ENCODE data around the gene AMFR. TPM values are rescaled to one million over a fixed set of nuclear protein-coding genes. Genes with fewer than 3 reads are reported as not detected.

The AMFR gene
- total RNA-seq, 1 experiment from 2014 or later, result 66.3 TPM

- DNase-seq (ENCODE audit: low read depth, low spot score), result peak; percentile 72
- Histone ChIP-seq H3K36me3 (ENCODE audit: control insufficient read depth in 1 of 2, insufficient read depth in 2 of 2, low read length in 2 of 2) (0 out of 4 replicates have a peak, but pooled peaks cover 0 to 1% of the 10 kb centered on the region in 2 experiments), H3K27me3 (ENCODE audit: insufficient read depth, low read length) (no peaks in the 10 kb centered on the region), H3K4me3 (replicated peaks in 1 of 2; ENCODE audit: low read depth in 1 of 2, low read length in 2 of 2) (peak overlapping the region; percentile 29 to 55), H3K27ac (ENCODE audit: low read depth, low read length) (0 out of 2 replicates have a peak overlapping the region, but pooled peaks have one; percentile 12), H3K4me2 (ENCODE audit: low read length) (peak overlapping the region; percentile 79), H3K79me2 (ENCODE audit: insufficient read depth, low read length) (no peaks in the 10 kb centered on the region), H4K20me1 (ENCODE audit: insufficient read depth) (no peaks in the 10 kb centered on the region), H3K9me3 (ENCODE audit: control insufficient read depth in 1 of 2, insufficient read depth in 1 of 2, low read depth in 1 of 2, low read length in 2 of 2) (no peaks in the 10 kb centered on the region), H3K4me1 (ENCODE audit: control insufficient read depth in 1 of 2, insufficient read depth in 2 of 2, low read length in 2 of 2) (peaks cover 13 to 16% of the 10 kb centered on the region in 2 experiments; a peak in 3 of 4 replicates), H3K9ac (ENCODE audit: low read length) (peak overlapping the region; percentile 42), H2AFZ (ENCODE audit: low read depth, low read length, poor library complexity, severe bottlenecking) (peak overlapping the region; percentile 91), H3K9me2 (ENCODE audit: insufficient read depth) (no peaks in the 10 kb centered on the region)
- peak; percentile 84 for TF ChIP-seq RAD21 (IDR thresholded peaks at IDR 0.05; ENCODE audit: low read depth)
- peak; percentile 42 for TF ChIP-seq YY1 (IDR thresholded peaks at IDR 0.05; ENCODE audit: extremely low read depth, insufficient replicate concordance, low read depth, low read length)
- TF ChIP-seq CTCF (IDR thresholded peaks at IDR 0.05 in 2 of 3, conservative IDR thresholded peaks at IDR 0.05 in 1 of 3; ENCODE audit: borderline replicate concordance in 1 of 3, insufficient read depth in 1 of 3, low read depth in 2 of 3, low read length in 2 of 3), result peak; percentile 79 to 94 (median 92)
- TF ChIP-seq CBX3 (IDR thresholded peaks at IDR 0.05; ENCODE audit: low read depth), result peak; percentile 52; the same call in 1 of the 2 replicates
- TF ChIP-seq JUND (IDR thresholded peaks at IDR 0.05), result no peak
- peak; percentile 79 for TF ChIP-seq ZFX (IDR thresholded peaks at IDR 0.05)
- peak; percentile 73; the same call in 1 of the 2 replicates for TF ChIP-seq MAX (IDR thresholded peaks at IDR 0.05)
- TF ChIP-seq, protein P1, sequence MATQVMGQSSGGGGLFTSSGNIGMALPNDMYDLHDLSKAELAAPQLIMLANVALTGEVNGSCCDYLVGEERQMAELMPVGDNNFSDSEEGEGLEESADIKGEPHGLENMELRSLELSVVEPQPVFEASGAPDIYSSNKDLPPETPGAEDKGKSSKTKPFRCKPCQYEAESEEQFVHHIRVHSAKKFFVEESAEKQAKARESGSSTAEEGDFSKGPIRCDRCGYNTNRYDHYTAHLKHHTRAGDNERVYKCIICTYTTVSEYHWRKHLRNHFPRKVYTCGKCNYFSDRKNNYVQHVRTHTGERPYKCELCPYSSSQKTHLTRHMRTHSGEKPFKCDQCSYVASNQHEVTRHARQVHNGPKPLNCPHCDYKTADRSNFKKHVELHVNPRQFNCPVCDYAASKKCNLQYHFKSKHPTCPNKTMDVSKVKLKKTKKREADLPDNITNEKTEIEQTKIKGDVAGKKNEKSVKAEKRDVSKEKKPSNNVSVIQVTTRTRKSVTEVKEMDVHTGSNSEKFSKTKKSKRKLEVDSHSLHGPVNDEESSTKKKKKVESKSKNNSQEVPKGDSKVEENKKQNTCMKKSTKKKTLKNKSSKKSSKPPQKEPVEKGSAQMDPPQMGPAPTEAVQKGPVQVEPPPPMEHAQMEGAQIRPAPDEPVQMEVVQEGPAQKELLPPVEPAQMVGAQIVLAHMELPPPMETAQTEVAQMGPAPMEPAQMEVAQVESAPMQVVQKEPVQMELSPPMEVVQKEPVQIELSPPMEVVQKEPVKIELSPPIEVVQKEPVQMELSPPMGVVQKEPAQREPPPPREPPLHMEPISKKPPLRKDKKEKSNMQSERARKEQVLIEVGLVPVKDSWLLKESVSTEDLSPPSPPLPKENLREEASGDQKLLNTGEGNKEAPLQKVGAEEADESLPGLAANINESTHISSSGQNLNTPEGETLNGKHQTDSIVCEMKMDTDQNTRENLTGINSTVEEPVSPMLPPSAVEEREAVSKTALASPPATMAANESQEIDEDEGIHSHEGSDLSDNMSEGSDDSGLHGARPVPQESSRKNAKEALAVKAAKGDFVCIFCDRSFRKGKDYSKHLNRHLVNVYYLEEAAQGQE (IDR thresholded peaks at IDR 0.05; ENCODE audit: low read depth), result no peak
- no peak for TF ChIP-seq ATF3 (IDR thresholded peaks at IDR 0.05)
- no TSS peak for BruUV-seq (replicated peaks)
- peak; percentile 98 for ATAC-seq
- ChIA-PET RAD21 (ENCODE audit: low non-redundant PET in 1 of 2, low total read pairs in 2 of 2, uncharacterized antibody in 2 of 2, unreplicated experiment in 2 of 2) (interaction anchor here (0.6 to 1.3 kb wide), 3 partner anchors 24 to 345 kb away, joined by 3 to 5 read pairs (median 3); no protein-coding TSS in a partner anchor), CTCF (interaction anchor here (0.6 to 2.2 kb wide), 25 partner anchors 9 to 892 kb away, joined by 3 to 33 read pairs (median 4); partner anchors contain the start of gene MT2A), POLR2A (interaction anchor here (1.0 kb wide), 1 partner anchor 94 kb away, joined by 4 read pairs; the partner anchor contains the start of gene NUDT21)
- intact Hi-C loops (cut with micrococcal nuclease), result loop anchor here (1.0 kb wide), 1 partner anchor 24 kb away; no protein-coding TSS in a partner anchor
Measured at GRCh38 chr16:56356276-56357240, 68.8 kb downstream of the AMFR start.

Data from HCT116 (cell line).